HG03097 (cell line): Measurements from ENCODE around the gene HIBADH.

ENCODE experiments used
- ATAC-seq: cut with Tn5 transposase; IDR thresholded peaks from one replicate; pipeline ENCODE4 v1.9.1; 2021; ENCODE audit not compliant: unreplicated experiment, low FRiP score

HIBADH gene

DNA sequence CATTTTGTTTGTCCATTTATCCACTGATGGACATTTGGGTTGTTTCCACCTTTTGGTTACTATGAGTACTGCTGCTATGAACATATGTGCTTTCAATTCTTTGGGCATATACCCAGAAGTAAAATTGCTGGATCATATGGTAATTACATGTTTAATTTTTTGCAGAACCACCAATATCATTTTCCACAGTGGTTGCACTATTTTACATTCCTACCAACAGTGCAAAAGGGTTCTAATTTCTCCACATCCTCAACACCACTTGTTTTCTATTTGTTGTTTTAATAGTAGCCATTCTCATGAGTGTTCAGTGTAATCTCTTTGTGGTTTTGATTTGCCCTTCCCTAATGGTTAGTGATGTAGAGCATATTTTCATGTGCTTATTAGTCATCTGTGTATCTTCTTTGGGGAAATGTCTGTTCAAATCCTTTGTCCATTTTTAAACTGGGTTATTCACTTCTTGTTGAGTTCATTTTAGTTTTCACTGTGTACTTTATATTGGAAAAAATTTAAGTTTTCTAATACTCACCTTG is 101.9 kb downstream of the HIBADH start:
- no peak for ATAC-seq

DNA sequence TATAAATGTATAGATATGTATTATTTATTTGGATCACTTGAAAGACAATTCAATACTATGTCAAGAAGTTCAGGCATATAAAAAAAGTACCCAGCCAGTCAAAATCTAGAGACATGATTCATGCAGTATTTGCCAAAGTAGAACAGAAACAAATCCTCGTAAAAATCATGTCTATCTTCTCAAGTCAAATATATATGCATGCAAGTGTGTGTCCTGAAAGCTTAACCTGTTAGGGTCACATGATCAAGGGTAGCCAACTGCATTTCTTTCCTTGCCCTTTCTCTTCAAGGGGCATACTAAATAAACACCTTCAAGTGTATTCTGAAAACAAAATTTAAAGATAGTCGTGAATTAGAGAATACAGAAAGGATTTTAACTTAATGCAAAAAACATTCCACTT is 107.0 kb downstream of the HIBADH start:
- ATAC-seq, result no peak

DNA sequence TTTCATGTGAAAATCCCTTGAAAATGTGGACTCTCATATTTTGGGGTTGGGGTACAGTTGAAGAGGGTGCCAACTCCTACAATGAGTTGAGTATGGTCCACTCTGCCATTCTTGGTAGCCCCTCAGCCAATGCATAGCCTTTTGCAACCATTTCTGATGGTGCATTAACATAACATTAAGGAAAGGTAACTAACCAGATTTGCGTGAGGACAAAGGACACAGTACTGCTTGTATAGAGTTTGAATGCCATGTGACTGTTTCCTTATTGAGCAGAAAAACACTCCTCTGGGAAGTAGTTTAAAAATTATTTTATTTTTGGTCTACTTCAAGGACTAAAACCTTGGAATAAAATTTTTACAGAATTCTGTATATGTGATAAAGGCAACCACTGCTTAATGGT is 107.9 kb downstream of the HIBADH start:
- no peak for ATAC-seq

DNA sequence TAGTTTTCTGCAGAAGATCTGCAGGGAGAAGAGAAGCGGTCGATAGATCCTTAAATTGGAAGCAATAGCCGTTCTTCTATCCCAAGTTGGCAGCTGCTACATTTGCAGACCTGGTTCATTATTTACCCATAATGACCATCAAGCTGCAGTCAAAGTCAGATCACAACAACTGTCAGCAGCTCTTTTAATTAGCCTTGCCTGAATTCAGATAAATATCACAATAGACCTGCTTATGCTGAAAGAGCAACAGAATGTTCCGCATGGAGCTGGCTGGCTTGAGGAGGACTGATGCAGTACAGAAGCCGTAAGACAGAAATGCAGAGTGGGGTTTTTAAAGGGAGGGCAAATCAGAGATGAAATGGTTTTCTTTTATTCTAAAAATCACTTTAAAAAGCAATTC is 109.4 kb downstream of the HIBADH start:
- no peak for ATAC-seq

DNA sequence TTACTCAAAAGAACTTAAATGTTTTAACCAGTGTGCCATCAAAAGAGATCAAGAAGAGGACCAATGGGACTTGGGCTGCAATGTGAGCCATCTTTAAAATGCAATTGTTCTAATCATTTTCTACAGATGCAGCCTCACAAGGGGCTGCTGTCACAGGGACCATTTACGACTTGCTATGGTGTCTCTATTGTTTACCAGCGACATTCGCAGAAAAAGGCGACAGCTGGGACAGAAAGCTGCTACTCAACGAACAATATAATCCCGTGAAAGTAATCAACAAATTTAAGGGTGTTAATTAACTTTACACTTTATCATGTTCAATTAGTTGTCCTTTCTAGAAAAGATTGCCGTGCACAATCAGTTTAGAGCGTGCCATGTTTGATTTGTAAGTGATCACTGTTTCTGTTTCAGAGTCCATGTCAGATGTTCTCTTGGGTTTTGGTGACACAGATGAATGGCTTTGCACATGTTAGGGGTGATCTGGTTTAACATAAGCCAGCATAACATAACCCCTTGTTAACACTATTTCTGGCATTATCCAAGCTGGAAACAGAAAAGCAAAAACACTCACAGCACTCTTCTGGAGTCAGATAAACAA is 110.8 kb downstream of the HIBADH start:
- ATAC-seq, result no peak

DNA sequence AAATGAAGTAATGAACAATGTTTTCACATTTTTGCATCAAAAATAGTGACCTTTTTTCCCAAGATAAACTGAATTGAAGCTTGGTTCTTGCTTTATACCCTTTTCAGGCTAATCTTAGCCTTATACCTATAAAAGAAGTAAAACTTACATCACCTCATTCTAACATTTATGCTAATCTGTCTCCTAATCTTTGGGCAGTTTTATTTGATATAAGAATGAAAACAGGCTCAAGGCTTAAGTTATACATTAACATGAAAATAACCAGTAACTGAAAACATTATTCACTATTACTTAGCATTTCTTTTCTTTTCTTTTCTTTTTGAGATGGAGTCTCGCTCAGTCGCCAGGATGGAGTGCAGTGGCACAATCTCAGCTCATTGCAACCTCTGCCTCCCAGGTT is 113.1 kb downstream of the HIBADH start:
- ATAC-seq, result no peak

DNA sequence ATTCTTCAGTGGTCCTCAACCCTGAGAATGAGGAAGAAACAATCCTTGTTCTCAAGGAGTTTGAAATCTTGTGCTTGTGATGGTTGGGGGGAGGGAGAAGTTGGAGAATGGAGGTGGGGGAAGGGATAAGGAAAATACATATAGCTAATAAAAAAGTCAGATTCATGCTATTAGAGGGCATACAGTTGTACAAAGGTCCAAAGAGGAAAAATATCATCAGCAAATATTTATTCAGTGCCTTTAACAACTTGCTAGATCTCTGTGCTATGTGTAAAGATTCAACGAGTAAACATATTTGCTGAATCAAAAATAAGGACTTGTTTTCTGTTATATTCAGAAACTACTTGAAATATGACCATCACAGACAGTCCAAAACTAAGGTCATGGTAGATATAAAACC is 114.4 kb downstream of the HIBADH start:
- ATAC-seq, result no peak

DNA sequence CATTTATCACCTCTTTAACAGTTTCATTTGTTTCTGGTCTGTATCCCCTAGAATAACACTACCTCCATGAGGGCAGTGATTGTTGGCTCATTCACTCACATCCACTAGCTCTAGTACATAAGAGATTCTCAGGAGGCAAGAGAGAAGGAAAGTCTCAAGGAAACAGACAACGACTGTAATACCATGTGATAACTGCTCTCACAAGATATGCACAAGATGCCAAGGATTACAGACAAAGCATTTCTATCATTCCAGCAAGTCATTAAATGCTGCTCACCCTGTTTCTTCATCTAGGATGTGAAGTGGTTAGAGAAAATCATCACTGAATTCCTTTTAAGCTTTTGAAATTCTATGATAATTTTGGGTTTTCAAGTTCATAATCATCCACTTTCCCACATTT is 115.3 kb downstream of the HIBADH start:
- no peak for ATAC-seq

DNA sequence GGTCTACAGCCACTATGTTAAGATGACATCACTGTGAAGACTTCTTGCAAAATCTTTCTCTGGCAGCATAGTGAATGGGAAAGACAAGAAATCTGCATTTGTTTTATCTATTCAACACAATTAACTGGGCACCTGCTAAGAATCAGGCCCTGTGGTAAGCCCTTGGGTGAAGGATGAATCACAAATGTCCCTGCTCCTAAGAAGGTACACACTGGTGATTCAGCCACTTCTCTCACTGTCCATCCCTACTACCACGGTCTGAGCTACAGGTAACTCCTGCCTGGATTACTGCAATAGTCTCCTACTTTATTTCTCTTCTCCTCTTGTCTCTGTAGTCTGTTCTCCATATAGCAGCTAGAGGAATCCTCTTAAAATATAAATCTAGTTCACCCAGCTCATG is 116.1 kb downstream of the HIBADH start:
- no peak for ATAC-seq

DNA sequence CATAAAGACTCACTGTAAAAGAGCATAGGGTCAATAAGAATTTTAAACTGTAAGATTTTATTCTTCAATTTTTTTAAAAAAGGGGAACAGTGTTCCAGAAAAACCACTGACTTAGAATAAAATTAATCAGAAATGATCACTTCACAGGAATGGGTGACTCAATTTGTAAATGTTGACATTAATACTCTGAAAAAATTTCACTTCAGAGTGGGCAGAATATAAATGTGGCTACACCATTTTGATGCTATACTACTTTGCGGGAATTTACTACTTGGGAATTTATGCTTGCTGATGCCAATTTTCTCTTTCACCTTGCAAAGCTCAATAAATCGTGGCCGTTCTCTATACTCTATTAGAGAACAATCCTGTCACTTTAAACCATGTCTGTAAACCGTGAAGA is 126.9 kb downstream of the HIBADH start:
- no peak for ATAC-seq

DNA sequence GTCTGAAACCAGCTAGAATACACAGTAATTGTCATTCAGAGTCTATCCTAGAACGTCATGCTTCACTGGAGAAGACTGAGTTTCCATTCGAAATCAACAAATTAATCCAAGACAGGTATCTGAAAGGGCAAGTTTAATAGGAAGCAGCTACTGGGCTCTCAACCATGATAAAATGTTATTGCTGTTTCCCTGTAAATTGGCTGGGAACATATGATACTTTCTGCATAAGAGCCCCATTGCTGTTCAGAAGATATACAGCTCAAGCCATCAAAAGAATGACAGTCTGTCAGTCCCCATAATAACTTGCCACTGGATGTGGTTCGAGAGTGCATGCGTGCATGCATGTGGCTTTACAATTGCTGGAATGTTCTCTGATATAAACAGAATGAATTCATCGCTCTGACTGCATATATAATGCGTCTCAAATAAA is 129.0 kb downstream of the HIBADH start:
- ATAC-seq, result no peak

DNA sequence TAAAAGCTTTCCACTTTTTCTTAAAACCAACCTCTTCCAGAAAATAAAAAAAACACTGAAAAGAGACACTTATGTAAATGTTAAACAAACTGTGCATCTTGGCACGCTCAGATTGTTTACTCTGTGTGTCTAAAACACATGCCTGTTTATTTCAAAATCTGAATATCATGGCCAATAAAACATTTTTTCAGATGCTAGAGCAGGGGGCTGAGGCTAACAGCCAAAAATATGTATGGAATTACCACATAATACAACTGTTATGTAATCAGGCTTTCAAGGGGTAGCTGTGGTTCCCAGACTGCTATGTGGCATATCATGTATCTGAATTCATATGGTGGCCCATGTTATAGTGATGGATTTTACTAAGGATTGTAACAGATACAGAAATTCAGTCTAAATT is 130.4 kb downstream of the HIBADH start:
- ATAC-seq, result no peak

DNA sequence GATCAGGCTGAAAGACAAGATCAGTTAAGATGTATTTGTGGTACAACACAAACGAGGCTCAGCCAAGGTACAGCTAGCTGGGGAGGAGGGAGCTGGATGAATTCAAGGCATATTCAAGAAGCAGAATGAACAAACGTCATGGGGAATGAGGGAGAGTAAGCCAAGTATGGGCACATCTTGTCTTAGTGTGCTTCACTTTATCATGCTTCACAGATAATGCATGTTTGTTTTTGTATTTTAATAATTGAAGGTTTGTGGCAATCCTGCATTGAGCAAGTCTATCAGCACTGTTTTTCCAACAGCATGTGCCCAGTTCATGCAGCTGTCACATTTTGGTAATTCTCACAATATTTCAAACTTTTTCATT is 135.4 kb downstream of the HIBADH start:
- ATAC-seq, result no peak

DNA sequence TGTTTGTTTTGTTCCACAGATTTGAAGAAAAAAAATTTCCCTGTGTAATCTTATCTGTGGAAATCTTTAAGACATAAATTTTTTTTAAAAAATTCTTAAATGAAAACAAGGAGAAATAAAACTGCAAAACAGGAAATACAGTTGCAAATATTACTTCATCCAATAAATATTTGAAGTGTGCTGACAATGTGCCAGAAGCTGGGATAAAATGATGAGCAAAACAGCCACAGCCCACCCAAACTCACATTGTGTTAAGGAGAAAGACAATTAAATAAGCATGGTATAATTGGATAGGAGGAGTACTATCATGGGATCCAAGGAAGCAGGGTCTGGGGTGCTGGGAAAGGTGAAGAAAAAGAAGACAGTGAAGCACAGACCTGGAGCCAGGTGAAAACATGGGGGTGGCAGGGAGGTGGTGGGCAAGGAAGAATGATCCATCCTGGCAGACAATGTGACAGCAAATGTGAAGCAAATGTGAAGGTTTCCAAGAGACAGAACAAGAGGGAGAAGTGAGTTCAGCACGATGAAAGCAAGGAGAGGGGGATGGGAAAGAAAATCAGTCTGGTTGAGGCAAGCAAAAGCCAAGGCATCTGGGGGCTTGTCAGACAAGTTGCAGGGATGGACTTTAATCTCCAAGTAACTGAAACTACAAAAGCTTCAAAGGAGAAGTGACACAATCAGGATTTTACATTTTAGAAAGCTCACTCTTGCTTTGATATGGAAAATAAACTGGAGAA is 135.9 kb downstream of the HIBADH start:
- ATAC-seq, result no peak

DNA sequence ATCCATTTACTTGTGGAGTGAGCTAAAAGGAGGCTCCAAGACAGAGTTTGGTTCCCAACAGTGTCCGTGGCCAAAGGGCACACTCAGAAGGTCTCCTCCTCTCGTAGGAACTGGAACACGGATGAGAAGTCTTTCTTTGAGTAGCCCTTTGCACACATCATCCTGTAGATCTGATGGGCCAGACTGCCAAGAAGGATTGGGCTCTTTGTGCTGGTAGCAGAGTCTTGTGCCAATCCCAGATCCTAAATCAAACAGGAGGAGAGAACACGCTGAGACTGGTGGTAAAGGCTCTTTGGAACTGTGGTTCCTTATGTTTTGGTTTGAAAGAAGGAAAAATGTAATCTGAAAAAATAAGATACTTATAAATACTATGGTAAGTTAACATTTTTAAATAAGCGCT is 136.6 kb downstream of the HIBADH start:
- no peak for ATAC-seq

DNA sequence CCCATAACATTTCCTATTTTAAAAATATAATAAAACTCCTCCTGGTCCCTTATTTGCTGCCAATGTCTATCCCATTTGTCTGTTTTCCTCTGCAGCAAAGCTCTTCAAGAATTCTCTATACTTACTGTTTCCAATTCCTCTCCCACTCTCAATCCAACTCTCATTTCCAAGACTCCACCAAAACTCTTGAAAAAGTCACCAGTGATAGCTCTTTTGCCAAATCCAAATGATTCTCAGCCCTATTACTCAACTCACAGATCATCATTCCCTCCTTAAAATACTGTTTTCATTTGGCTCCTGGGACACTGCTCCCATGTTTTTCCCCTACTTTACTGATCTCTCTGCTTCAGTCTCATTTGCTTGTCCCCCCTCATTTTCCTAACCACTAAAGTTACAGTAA is 139.4 kb downstream of the HIBADH start:
- ATAC-seq, result no peak

DNA sequence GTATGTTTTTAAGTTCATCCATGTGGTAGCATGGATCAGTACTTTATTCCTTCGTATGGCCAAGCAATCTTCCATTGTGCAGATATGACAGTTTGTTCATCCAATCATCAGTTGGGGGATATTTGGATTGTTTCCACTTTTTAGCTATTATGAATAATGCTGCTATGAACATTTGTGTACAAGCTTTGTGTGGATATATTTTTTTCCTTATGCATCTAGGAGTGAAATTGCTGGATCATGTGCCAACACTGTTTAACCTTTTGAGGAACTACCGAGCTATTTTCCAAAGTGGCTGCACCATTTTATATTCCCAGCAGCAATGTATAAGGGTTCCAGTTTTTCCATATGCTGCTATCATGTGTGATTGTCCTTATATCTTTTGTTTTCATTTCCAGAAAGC is 140.1 kb downstream of the HIBADH start:
- ATAC-seq, result no peak

DNA sequence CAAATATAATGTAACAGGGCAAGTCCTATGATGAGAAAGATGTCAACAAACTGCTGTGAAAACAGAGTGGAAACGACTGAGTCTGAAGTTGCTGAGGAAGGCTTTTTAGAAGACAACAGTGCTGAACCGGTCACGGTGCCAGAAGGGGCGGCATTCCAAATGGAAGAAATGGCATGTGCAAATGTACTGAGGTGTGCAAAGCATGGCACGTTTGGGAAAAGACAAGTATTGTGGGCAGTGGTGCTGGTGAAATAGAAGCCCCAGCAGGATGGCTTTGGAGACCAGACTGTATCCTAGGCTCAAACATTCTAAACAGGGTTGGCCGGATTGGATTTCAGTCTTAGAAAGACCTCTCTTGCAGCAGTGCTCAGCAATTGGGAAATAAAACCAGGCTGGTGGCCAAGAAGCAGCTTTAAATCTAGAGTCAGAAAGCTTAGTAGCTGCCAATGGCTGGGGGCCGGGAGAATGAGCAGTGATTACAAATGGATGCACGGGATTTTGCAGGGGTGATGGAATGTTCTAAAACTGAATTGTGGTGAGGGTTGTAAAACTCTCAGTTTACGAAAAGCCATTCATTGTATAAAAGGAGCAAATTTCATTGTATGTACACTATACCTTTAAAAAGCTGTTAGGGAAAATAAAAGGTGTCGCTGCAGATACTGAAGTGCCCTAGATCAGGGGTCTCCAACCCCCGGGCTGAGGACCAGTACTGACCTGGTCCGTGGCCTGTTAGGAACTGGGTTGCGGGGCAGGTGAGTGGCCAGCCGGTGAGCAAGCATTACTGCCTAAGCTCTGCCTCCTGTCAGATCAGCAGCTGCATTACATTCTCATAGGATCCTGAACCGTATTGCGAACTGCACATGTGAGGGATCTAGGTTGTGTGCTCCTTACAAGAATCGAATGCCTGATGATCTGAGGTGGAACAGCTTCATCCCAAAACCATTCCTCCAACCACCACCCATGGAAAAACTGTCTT is 141.6 kb downstream of the HIBADH start:
- no peak for ATAC-seq

DNA sequence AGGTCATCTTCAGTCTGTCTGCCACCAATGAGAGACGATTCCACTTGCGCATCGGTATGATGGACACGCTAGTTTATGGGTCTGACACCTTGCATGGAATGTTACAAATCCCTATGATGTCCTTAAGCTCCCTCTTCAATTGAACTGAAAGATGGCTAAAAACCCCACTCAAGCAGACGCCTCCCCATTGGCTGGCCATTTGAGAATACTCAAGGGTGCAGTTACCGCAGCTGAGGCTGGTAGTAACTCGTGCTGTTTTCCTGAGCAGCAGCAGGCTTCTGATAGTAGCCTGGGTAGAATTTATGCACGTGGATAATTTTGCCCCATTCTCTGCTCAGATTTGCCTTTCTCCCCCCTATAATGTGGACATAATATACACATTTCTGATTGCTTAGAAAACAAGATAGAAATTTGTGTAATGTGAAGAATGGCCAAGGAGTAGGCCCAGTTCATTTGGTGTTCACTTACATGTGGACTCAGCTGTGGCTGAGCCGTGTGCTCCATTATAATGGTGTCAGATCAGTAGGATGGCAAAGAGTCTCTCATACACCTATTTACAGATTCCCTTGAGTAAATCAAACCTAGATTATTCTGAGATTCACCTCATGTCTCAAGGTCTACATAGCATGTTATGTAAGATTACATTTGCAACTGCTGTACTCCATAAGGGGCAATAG is 142.8 kb downstream of the HIBADH start:
- no peak for ATAC-seq

DNA sequence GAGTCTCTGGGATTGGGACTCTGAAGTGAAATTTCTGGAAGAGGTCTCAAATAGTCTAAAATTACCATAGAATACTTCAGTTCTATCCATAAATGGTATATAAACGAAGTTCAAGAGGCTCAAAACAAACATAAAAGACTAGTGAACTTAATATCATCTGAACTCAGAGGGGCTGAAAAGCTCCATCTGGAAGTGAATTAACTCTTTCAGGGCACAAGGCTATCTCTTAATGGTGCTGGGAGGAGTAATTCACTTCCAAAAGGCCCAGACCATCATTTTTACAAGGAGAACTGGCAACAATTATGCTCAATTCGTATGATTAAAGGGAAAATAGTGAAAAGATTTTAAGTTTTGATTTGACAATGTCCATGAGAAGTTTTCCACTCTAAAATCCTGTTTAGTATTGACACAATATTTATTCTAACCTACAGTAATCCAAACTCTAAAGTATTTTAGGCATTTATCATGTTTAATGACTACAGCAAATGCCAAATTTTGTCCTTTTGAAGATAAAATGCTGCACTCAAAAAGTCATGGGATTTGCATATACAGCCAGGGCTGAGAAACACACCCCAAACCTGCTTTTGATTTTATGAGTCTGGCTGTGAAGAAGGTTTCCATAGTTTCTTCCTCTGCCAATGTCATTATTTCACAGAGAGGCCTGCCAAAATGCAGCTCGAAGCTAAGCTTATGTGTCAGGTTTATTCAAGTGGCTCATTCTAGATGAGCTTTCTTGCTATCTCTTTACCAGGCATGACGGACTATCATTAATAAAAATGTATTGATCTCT is 143.9 kb downstream of the HIBADH start:
- ATAC-seq, result no peak
